ENCODE results near the gene MKNK1. TPM values are rescaled to one million over a fixed set of nuclear protein-coding genes. Genes with fewer than 3 reads are reported as not detected.
"Not testable (repeated sequence)": the region's sequence is repeated elsewhere in the genome, so short reads cannot be mapped to it uniquely, and the experiment has no call there.

The MKNK1 gene
- total RNA-seq, 1 experiment from 2014 or later = 12.9 TPM

DNA sequence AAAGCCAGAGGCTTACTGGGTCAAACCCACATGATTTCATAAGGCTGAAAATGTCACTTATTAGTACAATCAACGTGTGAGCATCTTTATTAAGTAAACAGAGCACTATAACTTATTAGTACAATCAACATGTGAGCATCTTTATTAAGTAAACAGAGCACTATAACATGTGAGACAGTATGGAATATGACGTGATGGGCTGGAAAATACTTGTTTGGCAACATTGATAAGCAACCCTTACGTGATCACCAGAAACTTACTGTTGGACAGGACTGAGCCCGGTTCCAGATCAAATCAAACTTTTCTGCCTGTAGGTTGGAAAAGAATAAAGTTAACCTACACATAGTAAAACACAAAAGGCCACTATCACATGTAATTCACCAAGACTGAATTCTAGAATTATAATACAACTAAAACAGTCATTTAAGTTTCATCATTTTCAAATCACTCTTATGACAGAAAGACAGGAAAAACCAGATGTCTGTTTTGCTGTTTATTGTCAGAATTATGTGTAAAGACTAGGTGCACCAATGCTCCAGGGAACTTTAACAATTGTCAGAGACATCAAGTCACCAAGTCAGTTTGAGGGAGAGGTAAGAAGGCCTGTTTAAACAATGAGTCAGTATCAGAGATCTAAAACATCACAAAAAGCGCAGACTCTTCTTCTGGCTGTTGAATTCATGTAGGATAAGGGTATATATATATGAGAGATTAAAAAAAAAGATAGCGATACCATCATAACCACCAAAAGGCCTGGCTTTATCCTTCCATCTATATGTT, 48.4 kb upstream of the MKNK1 start:
- Histone ChIP-seq H2BK15ac (ENCODE audit: low read depth, low read length) (no peak overlapping the region), H3K56ac (ENCODE audit: insufficient read length, low read depth, low read length) (no peak overlapping the region), H2BK5ac (ENCODE audit: insufficient read length, low read length) (no peak overlapping the region), H2BK20ac (ENCODE audit: low read depth, low read length, poor library complexity, severe bottlenecking) (no peak overlapping the region), H3K27me3 (ENCODE audit: insufficient read depth, low read length) (no peaks in the 10 kb centered on the region), H2BK12ac (ENCODE audit: insufficient read length, low read depth, low read length) (no peak overlapping the region), H4K20me1 (ENCODE audit: control insufficient read depth, insufficient read depth, insufficient read length) (no peaks in the 10 kb centered on the region), H3K18ac (ENCODE audit: insufficient read length, low read depth, low read length) (no peak overlapping the region), H2BK120ac (ENCODE audit: low read depth, low read length, poor library complexity, severe bottlenecking) (no peak overlapping the region), H3K9me3 (ENCODE audit: control insufficient read depth, low read depth, low read length) (no peaks in the 10 kb centered on the region), H3K4ac (ENCODE audit: low read depth, low read length) (no peak overlapping the region), H4K91ac (ENCODE audit: insufficient read length, low read depth, low read length) (no peak overlapping the region), H3K4me2 (ENCODE audit: insufficient read depth, insufficient read length, low read length) (no peak overlapping the region), H3K14ac (ENCODE audit: insufficient read depth, low read length) (no peak overlapping the region), H3K79me2 (ENCODE audit: insufficient read depth, low read length) (no peaks in the 10 kb centered on the region), H2AK5ac (ENCODE audit: insufficient read length, low read length) (no peak overlapping the region), H2AFZ (ENCODE audit: low read length) (no peak overlapping the region), H3K4me1 (ENCODE audit: insufficient read depth, low read length) (no peaks in the 10 kb centered on the region), H3T11ph (ENCODE audit: low read length) (no peak overlapping the region), H4K8ac (replicated peaks; ENCODE audit: insufficient read length, low read depth, low read length) (no peak overlapping the region), H3K9ac (ENCODE audit: extremely low read depth, insufficient read length, low read length) (no peak overlapping the region), H3K23me2 (ENCODE audit: insufficient read length, low read depth, low read length, poor library complexity, severe bottlenecking) (no peaks in the 10 kb centered on the region), H3K79me1 (ENCODE audit: insufficient read depth, low read depth, low read length, poor library complexity, severe bottlenecking) (no peaks in the 10 kb centered on the region), H3K23ac (ENCODE audit: insufficient read length, low read depth, low read length) (no peak overlapping the region), H3K27ac (ENCODE audit: insufficient read length, low read depth, low read length) (no peak overlapping the region), H4K5ac (ENCODE audit: insufficient read length, low read depth, low read length) (no peak overlapping the region)
- Mint-ChIP-seq H3K27ac (no peak overlapping the region), H3K9me3 (peaks cover 3 to 10% of the 10 kb centered on the region in 2 experiments; a peak in 3 of 5 replicates), H3K4me1 (no peaks in the 10 kb centered on the region), H3K36me3 (ENCODE audit: insufficient read depth in 1 of 3, low read depth in 3 of 3) (peaks cover 36 to 76% (median 60%) of the 10 kb centered on the region in 3 experiments), H3K4me3 (no peak overlapping the region), H3K27me3 (ENCODE audit: low read depth) (no peaks in the 10 kb centered on the region)
- WGBS (ENCODE audit: extremely low coverage, insufficient read length, low lambda C conversion rate) = no CpG with 5 or more reads among the region's 6 CpGs
- TF ChIP-seq, protein P1, sequence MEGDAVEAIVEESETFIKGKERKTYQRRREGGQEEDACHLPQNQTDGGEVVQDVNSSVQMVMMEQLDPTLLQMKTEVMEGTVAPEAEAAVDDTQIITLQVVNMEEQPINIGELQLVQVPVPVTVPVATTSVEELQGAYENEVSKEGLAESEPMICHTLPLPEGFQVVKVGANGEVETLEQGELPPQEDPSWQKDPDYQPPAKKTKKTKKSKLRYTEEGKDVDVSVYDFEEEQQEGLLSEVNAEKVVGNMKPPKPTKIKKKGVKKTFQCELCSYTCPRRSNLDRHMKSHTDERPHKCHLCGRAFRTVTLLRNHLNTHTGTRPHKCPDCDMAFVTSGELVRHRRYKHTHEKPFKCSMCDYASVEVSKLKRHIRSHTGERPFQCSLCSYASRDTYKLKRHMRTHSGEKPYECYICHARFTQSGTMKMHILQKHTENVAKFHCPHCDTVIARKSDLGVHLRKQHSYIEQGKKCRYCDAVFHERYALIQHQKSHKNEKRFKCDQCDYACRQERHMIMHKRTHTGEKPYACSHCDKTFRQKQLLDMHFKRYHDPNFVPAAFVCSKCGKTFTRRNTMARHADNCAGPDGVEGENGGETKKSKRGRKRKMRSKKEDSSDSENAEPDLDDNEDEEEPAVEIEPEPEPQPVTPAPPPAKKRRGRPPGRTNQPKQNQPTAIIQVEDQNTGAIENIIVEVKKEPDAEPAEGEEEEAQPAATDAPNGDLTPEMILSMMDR (conservative IDR thresholded peaks at IDR 0.05) = no peak
- no peak for DNase-seq

DNA sequence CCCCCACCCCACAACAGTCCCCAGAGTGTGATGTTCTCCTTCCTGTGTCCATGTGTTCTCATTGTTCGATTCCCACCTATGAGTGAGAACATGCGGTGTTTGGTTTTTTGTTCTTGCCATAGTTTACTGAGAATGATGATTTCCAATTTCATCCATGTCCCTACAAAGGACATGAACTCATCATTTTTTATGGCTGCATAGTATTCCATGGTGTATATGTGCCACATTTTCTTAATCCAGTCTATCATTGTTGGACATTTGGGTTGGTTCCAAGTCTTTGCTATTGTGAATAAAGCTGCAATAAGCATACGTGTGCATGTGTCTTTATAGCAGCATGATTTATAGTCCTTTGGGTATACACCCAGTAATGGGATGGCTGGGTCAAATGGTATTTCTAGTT, 47.1 kb upstream of the MKNK1 start:
- not testable (repeated sequence) for H2AFZ ChIP-seq (ENCODE audit: low read length); H3K4ac ChIP-seq (ENCODE audit: low read depth, low read length); H3K27ac Mint-ChIP-seq; DNase-seq; H3K4me2 ChIP-seq (ENCODE audit: insufficient read depth, insufficient read length, low read length); H3K4me1 Mint-ChIP-seq; H2BK120ac ChIP-seq (ENCODE audit: low read depth, low read length, poor library complexity, severe bottlenecking); H2AK5ac ChIP-seq (ENCODE audit: insufficient read length, low read length); H2BK20ac ChIP-seq (ENCODE audit: low read depth, low read length, poor library complexity, severe bottlenecking); H2BK12ac ChIP-seq (ENCODE audit: insufficient read length, low read depth, low read length); H3K9ac ChIP-seq (ENCODE audit: extremely low read depth, insufficient read length, low read length); H3K18ac ChIP-seq (ENCODE audit: insufficient read length, low read depth, low read length); H3K27me3 Mint-ChIP-seq (ENCODE audit: low read depth); H2BK5ac ChIP-seq (ENCODE audit: insufficient read length, low read length); H3K27me3 ChIP-seq (ENCODE audit: insufficient read depth, low read length); H3K79me1 ChIP-seq (ENCODE audit: insufficient read depth, low read depth, low read length, poor library complexity, severe bottlenecking); H3K4me1 ChIP-seq (ENCODE audit: insufficient read depth, low read length); H4K20me1 ChIP-seq (ENCODE audit: control insufficient read depth, insufficient read depth, insufficient read length); H3K56ac ChIP-seq (ENCODE audit: insufficient read length, low read depth, low read length); H4K91ac ChIP-seq (ENCODE audit: insufficient read length, low read depth, low read length); H3T11ph ChIP-seq (ENCODE audit: low read length); H3K9me3 ChIP-seq (ENCODE audit: control insufficient read depth, low read depth, low read length); H3K14ac ChIP-seq (ENCODE audit: insufficient read depth, low read length); H4K8ac ChIP-seq (replicated peaks; ENCODE audit: insufficient read length, low read depth, low read length); H3K4me3 Mint-ChIP-seq; H3K23me2 ChIP-seq (ENCODE audit: insufficient read length, low read depth, low read length, poor library complexity, severe bottlenecking); H3K23ac ChIP-seq (ENCODE audit: insufficient read length, low read depth, low read length); H4K5ac ChIP-seq (ENCODE audit: insufficient read length, low read depth, low read length); H2BK15ac ChIP-seq (ENCODE audit: low read depth, low read length); H3K79me2 ChIP-seq (ENCODE audit: insufficient read depth, low read length); H3K27ac ChIP-seq (ENCODE audit: insufficient read length, low read depth, low read length)
- Mint-ChIP-seq H3K9me3 (peaks cover 3 to 10% of the 10 kb centered on the region in 2 experiments; a peak in 3 of 5 replicates), H3K36me3 (ENCODE audit: insufficient read depth in 1 of 3, low read depth in 3 of 3) (peaks cover 39 to 78% (median 66%) of the 10 kb centered on the region in 3 experiments)
- no CpG with 5 or more reads among the region's 3 CpGs for WGBS (ENCODE audit: extremely low coverage, insufficient read length, low lambda C conversion rate)

Measured in H9 (cell line).